Non-pigmented ciliary epithelial cell (primary cell): Measurements from ENCODE around the gene RNF152.

Source experiments
- DNase-seq: peaks from one replicate; pipeline ENCODE4 v3.0.0-alpha.2; 2010; ENCODE audit warnings: low read depth

Gene RNF152

DNA sequence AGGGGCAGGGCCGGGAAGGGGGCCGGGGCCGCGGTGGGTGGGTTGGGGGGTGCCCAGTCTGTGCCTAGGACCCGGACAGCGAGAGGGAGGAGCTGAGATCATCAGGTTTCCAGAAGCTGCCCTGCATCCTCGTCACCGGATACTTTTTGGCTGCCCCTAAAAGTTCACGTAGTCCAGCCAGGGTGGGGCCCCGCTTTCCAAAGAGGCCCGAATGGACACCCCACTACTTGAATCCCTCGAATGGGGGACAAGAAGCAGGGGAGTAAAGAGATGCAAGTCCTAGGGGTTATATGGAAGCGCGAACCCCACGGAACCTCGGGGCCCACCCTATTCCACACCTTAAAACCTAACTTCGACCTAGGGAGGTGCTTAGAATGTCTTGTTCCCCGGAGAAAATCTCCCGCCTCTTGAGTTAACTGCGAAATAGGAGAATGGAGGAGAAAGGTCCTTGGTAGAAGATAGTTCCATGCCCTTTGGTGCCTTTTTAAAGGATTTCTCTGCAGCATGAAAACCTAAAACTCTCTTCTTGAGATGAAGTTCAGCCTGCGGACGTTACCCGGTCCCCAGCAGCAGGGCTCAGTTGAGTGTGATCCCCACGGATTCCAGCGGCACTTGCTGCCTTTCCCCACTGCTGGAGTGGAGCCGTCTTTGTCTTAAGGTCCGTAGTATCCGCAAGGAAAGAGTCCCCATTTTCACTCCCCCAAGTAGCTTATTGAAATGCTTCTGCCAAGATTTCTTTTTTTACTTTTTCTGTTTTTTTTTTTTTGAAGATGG is 2.1 kb upstream of the RNF152 start:
- DNase-seq = no peak

DNA sequence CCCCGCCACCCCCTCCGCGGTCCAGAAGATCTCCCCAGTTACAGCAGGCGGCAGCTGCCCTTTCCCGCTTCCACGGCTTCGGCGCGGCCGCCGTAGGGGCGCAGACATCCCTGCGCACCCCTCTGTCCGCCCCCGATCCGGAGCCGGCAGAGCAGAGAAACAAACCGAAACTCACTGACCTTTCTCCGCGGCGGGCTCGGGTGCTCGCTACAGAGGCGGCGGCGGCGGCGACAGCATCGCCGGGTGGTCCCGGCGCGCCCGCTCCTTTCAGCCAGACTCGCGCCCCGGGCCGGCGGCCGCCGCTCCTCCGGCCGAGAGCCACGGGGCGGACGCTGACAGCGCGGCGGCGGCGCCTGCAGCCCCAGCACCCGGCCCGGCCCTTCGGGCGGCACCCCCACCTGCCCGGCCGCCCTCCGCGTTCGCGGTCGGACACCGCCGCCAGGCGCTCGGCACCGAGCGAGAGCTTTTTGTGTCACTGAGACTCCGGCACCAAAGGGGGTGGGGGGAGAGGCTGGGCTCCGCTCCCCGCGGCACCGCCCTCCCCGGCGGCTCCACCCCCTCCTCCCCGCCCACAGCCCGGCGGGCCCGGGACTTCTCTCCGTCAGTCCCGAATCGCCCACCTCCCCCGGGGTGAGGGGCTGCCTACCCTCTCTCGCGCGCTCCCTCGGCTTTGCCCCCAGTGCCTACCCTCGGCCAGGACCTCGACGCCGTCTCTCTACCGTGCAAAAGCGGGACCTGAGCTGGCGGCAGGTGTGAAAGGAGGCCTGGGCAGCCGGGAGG is 1.4 kb upstream of the RNF152 start:
- no peak for DNase-seq

DNA sequence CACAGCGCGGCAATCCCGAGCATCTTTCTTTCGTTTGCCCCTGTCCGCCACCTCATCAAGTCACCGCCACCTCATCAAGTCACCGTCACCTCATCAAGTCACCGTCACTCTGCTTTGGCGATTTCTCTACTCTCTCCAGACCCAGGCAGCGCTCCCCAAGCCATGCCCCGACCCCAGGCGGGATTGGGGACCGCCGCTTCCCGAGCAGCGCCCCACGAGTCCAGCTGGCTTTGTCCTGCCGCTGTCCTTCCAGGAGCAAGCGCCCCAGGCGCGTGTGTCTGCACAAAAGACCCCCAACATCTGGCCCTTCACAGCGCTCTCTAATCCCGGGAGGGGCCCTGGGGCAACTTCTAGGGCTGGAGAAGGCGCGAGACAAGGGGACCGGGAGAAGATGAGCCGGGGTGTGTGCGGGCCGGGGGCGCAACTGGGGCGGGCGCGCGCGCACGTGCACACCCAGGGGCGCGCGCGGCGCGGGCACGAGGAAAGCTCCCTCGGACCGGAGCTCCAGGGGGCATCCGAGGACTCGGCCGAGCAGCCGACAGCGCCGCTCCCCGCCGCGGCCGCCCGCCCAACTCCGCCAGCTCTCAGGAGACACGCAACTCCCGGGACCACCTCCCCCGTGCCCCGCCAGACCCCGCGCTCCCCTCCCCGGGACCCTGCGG is 633 bp upstream of the RNF152 start:
- DNase-seq = no peak

DNA sequence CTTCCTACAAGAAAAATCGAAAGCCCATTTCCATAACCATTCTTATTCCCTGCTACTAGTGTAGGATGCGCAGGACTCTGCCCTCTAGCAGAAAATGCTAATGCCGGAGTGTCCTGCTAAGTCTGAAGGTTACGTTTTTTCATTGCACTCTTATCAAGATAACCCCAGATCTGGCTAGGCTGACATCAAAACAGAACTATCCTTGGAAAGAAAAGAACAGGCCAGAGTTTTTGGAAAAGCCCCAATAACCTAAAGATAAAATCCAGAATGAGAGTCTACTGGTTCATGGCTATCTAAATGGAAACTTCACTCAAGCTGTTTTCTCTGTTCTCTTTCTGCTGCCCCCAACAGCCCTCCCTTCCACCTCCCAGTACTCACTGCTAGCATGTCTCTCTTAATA is 913 bp downstream of the RNF152 start:
- DNase-seq = no peak

DNA sequence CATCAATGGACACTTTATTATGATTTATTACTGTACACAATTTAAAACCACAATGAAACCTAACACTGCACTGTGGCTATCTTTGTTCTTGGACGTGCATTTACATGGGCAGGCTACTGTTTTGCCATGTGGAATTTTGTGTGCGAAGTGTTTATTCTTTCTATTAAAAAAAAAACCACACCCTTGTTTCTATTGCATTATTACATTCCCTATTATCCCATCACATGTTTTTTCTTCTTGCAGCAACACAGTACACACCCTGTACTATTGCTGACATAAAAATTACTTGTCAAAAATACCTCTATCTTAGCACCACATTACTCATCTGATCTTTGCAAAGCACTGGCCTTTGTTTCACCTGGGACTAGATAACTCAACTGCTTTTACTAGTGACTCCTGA is 1.5 kb downstream of the RNF152 start:
- no peak for DNase-seq

DNA sequence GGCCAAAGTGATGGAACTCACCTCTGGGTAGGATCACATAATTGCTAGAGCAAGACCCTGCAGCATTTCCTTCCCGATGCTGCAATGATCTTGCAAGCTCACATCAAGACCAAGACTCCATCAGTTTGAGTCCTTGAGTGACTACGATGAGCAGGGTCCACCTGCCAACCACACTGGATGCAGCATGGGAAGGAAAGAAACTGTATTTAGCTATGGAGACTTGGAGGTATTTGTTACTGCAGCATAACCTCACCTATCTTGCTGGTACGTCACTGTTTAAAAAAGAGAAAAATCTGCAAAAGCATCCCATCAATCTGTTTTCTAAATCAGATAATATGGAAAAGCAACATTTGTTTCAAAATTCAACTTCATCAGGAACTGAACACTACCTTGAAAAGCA is 2.5 kb downstream of the RNF152 start:
- DNase-seq = no peak

DNA sequence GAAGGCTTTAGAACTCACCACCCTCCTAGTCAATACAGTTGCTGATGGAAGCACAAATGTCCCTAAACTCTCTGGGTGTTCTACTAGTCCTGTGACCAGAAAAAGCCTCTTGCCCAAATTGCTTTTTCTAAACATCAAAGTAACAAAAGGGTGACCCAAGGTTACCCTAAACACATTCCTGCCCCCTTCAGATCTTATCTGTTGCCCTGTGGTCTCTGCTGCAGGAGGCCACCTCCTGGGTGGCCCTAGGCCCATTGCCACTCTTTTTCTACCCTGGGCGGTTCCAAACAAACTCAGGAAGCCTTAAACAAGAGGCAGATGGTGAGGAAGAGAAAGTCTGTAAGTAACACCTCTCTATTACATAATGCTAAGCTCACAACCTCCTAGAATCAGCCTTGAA is 3.3 kb downstream of the RNF152 start:
- no peak for DNase-seq

DNA sequence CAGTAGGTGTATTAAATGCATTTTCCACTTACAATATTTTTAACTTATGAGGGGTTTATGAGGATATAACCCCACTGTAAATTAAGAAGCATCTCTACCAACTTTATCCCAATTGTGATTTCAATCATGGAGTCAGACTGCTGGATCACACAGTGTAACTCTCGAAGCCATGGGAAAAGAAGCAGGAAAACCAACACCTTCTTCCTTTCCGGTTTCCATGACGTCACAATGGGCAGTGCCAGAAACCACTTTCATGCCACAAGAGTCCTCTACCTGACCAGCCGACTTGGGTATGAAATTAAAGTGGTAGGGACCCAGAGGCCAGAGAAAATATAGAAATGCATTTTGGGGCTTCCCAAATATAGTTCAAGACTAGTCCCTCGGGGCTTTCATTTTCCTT is 4.2 kb downstream of the RNF152 start:
- no peak for DNase-seq

DNA sequence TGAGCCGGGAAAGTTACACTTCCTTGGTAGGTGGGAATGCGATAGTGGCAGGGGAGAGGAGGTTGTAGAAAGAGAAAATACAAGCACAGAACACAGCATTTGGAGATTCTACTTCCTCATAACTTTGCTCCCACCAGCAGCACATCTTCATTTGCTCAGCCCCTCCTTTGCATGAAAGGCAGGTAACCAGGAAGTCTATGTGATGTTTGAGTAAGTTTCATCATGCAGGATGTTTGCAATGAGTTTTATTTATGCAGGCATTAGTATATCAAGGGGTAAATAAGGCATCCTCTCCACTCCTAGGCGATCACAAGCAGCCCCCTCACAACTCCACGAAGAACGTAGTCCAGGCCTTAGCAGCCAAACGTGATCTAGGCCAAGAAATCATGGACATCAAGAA is 5.0 kb downstream of the RNF152 start:
- DNase-seq = no peak

DNA sequence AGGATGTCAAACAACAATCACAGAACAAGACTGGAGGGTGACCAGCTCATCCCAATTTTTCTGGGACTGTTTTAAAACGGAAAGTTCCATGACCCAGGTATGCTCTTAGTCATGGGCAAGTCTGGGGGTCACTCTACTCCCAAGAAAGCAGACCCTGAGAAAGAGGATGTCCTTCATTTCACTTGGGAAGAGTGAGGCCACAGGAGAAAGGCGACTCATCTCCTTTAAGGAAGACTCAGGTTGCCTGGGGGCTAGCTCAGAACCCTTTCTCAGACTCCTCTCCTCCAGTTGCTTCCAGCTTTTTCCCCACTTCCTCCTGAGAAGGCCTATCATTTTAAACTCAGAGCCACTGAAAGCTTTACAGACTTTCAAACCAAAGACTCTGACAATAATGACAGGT is 9.3 kb downstream of the RNF152 start:
- DNase-seq = no peak

DNA sequence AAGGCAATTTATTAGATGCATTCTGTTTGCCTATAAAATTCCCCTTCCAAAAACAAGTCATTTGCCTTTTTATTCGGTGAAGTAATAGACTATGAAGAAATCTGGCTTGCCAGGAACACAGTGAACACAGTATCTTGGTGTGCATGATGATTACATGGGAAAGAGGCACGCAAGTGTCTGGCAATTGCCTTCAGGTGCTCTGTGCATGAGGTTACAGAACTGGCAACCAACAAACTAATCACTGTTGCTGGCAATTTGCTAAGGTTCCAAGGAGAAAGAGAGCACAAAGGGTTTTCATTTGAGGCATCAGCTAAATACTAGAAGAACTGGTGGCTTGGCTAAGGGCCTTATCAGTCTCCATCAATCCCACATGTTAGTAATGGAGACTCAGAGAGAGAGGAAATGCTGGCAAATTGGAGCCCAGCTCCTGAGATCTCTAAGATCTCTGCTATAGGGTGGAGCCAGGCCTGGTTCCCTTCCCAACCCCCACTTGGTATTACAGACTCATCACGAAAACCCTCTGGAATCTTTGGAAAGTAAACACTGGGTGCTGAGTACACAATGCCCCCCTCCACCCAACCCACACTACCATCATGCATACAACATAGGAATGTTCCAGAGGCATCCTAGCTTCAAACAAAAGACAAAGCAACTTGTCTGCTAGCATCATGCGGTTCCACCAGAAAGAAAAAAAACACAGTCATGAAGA is 10.4 kb downstream of the RNF152 start:
- DNase-seq = peak; percentile 41

DNA sequence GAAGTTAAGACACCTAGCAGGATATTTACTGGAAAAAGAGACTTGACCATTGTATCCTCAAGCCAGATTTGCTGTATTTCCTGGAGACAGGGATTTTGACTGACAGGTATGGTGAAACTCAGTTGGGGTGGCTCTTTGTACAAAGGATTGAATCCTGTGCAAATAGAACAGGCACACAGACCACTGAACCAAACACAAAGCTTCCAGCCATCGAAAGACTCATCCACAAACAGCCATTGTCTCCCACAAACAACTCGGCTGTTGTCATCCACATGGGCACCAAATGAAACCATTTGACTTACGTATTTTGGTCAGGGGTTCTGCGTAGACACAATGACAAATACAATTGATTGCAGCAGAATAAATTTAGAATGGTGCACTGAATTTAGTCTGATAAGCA is 15.9 kb downstream of the RNF152 start:
- DNase-seq = no peak

DNA sequence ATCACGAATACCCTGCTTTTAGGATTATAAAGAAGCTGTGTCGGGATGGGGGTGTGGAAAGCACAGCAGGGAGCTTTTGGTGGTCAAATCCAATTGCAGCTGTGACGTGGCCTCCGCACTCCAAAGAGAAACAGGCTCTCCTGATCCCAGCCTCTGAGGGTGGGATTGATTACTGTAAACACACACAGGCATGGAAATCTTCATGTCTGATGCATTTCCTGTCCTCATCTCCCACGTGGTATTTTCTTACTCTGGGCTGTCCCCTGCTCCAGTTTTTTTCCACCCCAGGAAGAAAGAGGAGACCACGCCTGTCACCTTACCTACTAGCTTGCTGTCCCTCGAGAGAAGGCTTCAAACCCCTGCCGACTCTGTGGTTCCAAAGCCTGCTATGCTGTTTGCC is 22.7 kb downstream of the RNF152 start:
- peak; percentile 46 for DNase-seq

DNA sequence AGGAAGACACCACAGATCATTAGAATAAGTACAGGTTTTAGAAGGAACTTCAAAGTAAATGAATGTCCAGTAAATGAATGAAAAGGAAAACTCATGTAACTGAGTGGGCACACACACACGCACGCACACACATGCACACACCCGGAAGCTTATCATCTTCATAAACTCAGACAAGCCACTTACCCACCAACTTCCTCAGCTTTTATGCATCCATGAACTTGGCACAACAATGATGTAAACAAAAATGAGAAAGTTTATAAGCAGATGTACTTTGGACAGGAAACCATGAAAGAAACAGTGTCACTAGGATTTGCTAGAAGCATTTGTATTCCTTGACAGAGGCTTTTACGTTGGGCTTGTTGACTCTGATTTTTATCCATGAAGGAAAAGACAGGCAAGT is 23.2 kb downstream of the RNF152 start:
- DNase-seq = no peak

DNA sequence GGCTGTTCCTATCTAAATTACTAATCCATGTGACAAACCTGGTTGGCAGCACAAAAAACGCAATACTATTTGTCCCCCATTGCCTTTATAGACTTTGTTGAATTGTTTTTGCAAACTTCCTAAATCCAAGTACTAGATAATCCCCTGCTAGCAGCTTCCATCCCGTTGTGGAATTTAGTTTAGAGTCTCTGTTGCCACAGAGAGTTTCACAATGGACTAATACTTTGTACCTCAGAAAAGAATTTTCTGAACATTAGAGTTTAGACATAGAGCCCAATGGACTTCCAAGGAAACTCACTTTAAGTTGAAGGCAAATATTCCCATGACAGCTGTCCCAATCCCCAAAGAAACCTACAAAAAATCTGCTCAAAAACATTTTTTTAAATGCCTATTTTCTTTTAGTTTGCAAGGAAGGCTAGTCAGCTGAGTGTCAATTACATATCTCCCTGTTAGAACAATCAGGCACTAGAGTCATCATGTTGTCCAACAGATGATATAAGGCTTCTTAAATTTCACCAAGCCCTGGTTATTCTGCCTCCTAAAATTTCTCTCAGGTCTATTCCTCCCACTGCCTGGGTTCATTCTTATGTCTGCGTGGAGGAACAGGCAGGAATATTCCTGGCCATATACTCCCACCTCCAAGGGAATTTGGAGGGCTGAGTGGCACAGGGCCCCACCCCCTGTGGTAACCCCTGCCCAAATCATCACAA is 27.2 kb downstream of the RNF152 start:
- no peak for DNase-seq

DNA sequence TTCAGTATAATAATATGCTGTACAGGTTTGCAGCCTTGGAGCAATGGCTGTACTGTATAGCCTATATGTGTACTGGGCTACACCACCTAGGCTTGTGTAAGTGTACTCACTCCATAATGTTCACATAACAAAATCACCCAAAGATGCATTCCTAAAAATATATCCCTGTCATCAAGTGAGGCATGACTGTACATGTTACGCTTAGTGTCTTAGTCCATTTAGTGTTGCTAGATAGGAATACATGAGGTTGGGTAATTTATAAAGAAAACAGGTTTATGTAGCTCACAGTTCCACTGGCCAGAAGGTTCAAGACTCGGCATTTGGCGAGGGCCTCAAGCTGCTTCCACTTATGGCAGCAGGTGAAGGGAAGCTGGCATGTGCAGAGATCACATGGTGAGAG is 31.4 kb downstream of the RNF152 start:
- DNase-seq = no peak

DNA sequence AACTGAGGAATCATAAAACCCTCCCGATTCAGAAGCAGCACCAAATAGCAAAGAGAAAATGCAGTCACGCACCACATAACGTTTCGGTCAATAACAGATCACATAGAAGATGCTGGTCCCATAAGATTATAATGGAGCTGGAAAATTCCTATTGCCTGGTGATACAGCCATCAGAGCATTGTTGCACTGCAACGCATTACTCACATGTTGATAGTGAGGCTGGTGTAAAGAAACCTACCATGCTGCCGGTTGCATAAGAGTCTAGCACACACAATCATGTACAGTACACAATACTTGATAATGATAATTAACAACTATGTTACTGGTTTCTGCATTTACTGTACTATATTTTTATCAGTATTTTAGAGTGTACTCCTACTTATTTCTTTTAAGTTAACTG is 32.5 kb downstream of the RNF152 start:
- DNase-seq = no peak

DNA sequence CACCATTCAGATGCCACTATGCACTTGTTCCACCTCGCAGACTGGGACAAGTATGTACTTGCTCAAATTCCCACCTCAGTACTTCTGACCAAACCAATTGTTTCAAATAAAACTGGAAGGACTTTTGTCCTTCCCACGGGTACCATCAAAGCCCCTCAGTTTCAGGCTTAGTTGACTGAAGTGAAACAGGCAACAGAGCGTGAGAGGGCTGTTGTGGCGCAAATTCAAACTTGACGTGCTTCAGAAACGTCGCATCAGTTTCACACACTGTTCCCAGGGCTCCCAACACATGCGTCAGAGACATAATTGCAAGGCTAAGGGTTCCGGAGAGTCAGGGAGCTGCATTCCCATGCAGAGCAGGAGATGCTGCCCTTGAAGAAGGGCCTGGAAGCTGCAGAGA is 33.7 kb downstream of the RNF152 start:
- no peak for DNase-seq

DNA sequence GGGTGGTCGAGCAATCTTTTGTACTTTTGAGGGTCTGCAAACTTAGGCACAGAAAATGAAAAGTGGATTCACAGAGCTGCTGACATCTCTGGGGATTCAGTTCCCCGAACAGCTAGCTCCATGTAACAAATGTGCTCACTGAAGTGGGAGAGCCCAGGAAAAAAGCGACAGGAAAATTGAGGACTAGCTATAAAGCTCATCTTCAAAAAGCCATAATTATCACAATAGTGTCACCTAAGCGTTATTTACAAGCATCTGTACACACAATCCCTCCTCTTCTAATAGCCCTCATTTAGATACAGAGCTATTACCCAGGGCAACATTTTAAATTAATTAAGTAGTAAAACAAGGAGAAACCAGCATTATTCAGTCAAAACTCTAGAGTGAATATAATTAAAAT is 36.1 kb downstream of the RNF152 start:
- no peak for DNase-seq

DNA sequence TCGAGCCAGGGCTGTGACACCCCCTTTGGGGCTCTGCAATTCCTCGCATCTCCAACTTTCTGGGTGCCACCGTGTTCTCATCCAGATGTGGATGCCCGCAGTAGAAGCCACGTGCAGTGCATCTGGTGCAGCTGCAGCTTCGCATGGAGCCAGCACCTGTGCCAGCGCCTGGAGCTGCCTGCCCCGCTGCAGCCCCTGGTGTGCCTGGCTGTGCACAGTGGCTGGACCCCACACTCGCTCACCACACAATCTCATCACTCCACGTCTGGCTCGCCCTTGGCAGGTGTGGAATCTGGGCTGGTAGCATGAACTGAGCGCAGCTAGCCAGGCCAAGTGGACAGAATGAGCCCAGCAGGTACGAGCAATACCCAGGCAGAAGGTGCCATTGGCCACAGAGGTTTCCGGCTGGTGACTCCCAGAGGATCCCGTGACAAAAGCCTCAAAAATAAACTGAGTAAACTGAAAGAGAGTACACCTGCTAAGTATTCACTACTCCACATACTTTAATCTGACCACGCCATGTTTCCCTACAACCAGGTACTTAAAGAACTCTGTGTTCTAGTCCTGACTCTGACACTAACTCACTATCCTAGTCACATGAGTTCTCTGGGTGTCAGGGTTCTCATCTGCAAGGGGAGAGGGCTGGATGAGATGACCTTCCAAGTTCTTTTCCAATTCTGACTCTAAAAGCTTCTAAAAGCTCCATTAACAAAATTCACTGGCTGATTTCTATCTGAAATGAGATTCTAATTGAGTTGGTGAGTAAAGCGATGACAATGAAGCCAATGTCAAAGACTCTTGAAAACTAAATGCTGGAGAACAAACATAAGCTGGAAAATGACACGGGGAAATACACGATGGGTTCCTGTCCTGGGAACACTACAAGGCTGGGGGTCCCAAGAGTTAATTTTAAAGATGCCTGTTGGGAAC is 37.1 kb downstream of the RNF152 start:
- DNase-seq = no peak
